ENCODE results near the gene IKZF1. TPM values are rescaled to one million over a fixed set of nuclear protein-coding genes. Genes with fewer than 3 reads are reported as not detected.

Gene IKZF1
- total RNA-seq, 6 experiments from 2014 or later: 3.1 to 9.6 (median 5.2) TPM

GRCh38 chr7:50399635-50400034 lies 95.1 kb downstream of the IKZF1 start:
- 85% methylated on average over 8 of the region's 21 CpGs for WGBS (ENCODE audit: insufficient coverage, low coverage, low lambda C conversion rate, missing lambda C conversion rate)
- Histone ChIP-seq H3K27me3 (no peaks in the 10 kb centered on the region), H3K36me3 (no peaks in the 10 kb centered on the region), H3K9me3 (no peaks in the 10 kb centered on the region), H3K27ac (no peak overlapping the region), H3K4me1 (no peaks in the 10 kb centered on the region), H3K4me3 (no peak overlapping the region)
- intact Hi-C loops (cut with DNase I): no loop called here
- ATAC-seq: no peak
- DNase-seq: no peak
- TF ChIP-seq, protein P1, sequence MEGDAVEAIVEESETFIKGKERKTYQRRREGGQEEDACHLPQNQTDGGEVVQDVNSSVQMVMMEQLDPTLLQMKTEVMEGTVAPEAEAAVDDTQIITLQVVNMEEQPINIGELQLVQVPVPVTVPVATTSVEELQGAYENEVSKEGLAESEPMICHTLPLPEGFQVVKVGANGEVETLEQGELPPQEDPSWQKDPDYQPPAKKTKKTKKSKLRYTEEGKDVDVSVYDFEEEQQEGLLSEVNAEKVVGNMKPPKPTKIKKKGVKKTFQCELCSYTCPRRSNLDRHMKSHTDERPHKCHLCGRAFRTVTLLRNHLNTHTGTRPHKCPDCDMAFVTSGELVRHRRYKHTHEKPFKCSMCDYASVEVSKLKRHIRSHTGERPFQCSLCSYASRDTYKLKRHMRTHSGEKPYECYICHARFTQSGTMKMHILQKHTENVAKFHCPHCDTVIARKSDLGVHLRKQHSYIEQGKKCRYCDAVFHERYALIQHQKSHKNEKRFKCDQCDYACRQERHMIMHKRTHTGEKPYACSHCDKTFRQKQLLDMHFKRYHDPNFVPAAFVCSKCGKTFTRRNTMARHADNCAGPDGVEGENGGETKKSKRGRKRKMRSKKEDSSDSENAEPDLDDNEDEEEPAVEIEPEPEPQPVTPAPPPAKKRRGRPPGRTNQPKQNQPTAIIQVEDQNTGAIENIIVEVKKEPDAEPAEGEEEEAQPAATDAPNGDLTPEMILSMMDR (IDR thresholded peaks at IDR 0.05): no peak
- TF ChIP-seq POLR2A (IDR thresholded peaks at IDR 0.05): no peak

- intact Hi-C loops (cut with DNase I): no loop called here
- Histone ChIP-seq H3K27me3 (no peaks in the 10 kb centered on the region), H3K9me3 (no peaks in the 10 kb centered on the region), H3K4me3 (no peak overlapping the region), H3K36me3 (no peaks in the 10 kb centered on the region), H3K4me1 (no peaks in the 10 kb centered on the region), H3K27ac (no peak overlapping the region)
- ATAC-seq: no peak
- 10% methylated on average over 2 of the region's 41 CpGs for whole genome bisulfite sequencing (ENCODE audit: insufficient coverage, low coverage, low lambda C conversion rate, missing lambda C conversion rate)
- DNase-seq: no peak
- TF ChIP-seq POLR2A (IDR thresholded peaks at IDR 0.05): no peak
- TF ChIP-seq, protein P1 (IDR thresholded peaks at IDR 0.05): no peak
Observed at GRCh38 chr7:50400114-50400513, 95.6 kb downstream of the IKZF1 start.

DNA sequence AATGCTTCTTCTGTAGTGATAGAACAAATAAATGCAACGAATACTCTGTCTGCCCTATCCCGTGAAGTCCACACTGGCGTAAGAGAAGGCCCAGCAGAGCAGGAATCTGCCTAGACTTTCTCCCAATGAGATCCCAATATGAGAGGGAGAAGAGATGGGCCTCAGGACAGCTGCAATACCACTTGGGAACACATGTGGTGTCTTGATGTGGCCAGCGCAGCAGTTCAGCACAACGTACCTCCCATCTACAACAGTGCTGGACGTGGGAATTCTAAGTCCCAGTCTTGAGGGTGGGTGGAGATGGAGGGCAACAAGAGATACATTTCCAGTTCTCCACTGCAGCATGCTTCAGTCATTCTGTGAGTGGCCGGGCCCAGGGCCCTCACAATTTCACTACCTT lies 99.9 kb downstream of the IKZF1 start:
- Histone ChIP-seq H3K27ac (no peak overlapping the region), H3K9me3 (no peaks in the 10 kb centered on the region), H3K36me3 (no peaks in the 10 kb centered on the region), H3K4me1 (no peaks in the 10 kb centered on the region), H3K4me3 (no peak overlapping the region), H3K27me3 (no peaks in the 10 kb centered on the region)
- ATAC-seq: no peak
- intact Hi-C loops (cut with DNase I): no loop called here
- 70% methylated on average over 5 of the region's 7 CpGs for WGBS (ENCODE audit: insufficient coverage, low coverage, low lambda C conversion rate, missing lambda C conversion rate)
- DNase-seq: no peak
- no peak for TF ChIP-seq POLR2A (IDR thresholded peaks at IDR 0.05)
- TF ChIP-seq, protein P1 (IDR thresholded peaks at IDR 0.05): no peak

- Histone ChIP-seq H3K9me3 (no peaks in the 10 kb centered on the region), H3K4me3 (no peak overlapping the region), H3K27ac (no peak overlapping the region), H3K4me1 (no peaks in the 10 kb centered on the region), H3K36me3 (no peaks in the 10 kb centered on the region), H3K27me3 (no peaks in the 10 kb centered on the region)
- DNase-seq: no peak
- 64% methylated on average over 7 of the region's 7 CpGs for WGBS (ENCODE audit: insufficient coverage, low coverage, low lambda C conversion rate, missing lambda C conversion rate)
- intact Hi-C loops (cut with DNase I): no loop called here
- TF ChIP-seq POLR2A (IDR thresholded peaks at IDR 0.05): no peak
- TF ChIP-seq, protein P1 (IDR thresholded peaks at IDR 0.05): no peak
- peak; percentile 17 to 31 (median 24) for ATAC-seq
Observed at GRCh38 chr7:50405221-50405620, 100.7 kb downstream of the IKZF1 start.

- H3K4me3 ChIP-seq: no peak overlapping the region
- TF ChIP-seq POLR2A (IDR thresholded peaks at IDR 0.05): no peak
- TF ChIP-seq, protein P1 (IDR thresholded peaks at IDR 0.05): no peak
- 40% methylated on average over 1 of the region's 5 CpGs for WGBS (ENCODE audit: insufficient coverage, low coverage, low lambda C conversion rate, missing lambda C conversion rate)
Observed at GRCh38 chr7:50406935-50407334, 102.4 kb downstream of the IKZF1 start.

More at GRCh38 chr7:50406935-50407334, 102.4 kb downstream of the IKZF1 start:
- intact Hi-C loops (cut with DNase I): no loop called here
- Histone ChIP-seq H3K27me3 (no peaks in the 10 kb centered on the region), H3K27ac (no peak overlapping the region), H3K9me3 (no peaks in the 10 kb centered on the region), H3K4me1 (no peaks in the 10 kb centered on the region), H3K36me3 (no peaks in the 10 kb centered on the region)
- DNase-seq (no peak), ATAC-seq (no peak)

Data from right lobe of liver (tissue), 6 donors.